ENCODE measurements around the gene PURA.

PURA gene

DNA sequence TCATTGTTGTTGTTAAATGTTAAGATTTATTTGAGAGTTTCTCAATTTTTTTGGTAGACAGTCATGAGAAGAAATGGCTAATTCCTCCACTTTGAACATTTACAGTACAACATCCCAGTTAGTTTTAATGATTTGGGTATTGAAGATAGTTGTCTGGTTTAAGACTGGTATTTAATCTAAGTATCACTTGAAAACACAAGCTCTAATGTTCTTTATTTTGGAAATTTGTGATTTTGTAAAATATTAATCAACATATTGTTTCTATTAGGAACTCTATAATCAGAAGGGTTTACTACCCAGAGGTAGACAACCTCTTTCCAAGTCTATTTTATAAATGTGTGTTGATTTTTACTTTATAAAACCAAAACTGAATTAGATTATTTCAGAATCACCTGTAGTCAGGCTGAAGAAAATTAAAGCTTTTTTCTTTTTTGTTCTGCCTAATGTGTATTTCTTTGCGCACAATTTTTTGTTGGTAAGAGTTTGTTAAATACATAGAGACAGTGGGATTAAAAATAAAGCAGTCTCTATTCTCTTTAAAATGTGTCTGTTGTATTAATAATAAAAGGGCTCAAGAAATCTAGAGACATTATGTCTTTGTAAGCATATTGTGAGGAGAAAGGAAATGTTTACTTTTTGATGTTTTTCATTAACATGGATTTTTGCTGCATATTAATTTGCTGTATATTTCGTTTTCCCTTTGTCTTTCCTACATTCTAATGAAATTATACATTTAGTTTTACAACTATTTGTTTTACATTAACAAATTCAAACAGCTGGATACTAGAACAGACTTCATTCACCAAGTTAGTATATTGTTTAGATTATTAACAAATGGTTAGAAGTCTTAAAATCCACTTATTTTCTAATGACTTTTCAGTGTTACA is 3.9 kb upstream of the PURA start:
- no peaks in the 10 kb centered on the region for H3K9me3 ChIP-seq (ENCODE audit: insufficient read depth, low read length)
- H3K79me2 ChIP-seq (ENCODE audit: insufficient read depth, low read length) = peaks cover 47% of the 10 kb centered on the region
- no peak overlapping the region for H3K9ac ChIP-seq (ENCODE audit: low read length)
- H3K4me3 ChIP-seq (ENCODE audit: insufficient read depth, low read length, poor library complexity, severe bottlenecking) = no peak overlapping the region
- H3K9me2 ChIP-seq (replicated peaks; ENCODE audit: insufficient read depth, low read length) = no peaks in the 10 kb centered on the region
- peak overlapping the region; percentile 97 for H3K4me2 ChIP-seq (ENCODE audit: low read depth, low read length, poor library complexity, severe bottlenecking)
- no peak overlapping the region for H2AFZ ChIP-seq (ENCODE audit: low read depth, low read length, severe bottlenecking)
- no peak for TF ChIP-seq EZH2phosphoT487 (conservative IDR thresholded peaks at IDR 0.05; ENCODE audit: low read length)
- TF ChIP-seq, protein P1, sequence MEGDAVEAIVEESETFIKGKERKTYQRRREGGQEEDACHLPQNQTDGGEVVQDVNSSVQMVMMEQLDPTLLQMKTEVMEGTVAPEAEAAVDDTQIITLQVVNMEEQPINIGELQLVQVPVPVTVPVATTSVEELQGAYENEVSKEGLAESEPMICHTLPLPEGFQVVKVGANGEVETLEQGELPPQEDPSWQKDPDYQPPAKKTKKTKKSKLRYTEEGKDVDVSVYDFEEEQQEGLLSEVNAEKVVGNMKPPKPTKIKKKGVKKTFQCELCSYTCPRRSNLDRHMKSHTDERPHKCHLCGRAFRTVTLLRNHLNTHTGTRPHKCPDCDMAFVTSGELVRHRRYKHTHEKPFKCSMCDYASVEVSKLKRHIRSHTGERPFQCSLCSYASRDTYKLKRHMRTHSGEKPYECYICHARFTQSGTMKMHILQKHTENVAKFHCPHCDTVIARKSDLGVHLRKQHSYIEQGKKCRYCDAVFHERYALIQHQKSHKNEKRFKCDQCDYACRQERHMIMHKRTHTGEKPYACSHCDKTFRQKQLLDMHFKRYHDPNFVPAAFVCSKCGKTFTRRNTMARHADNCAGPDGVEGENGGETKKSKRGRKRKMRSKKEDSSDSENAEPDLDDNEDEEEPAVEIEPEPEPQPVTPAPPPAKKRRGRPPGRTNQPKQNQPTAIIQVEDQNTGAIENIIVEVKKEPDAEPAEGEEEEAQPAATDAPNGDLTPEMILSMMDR (IDR thresholded peaks at IDR 0.05; ENCODE audit: insufficient read depth, low read length, poor library complexity, severe bottlenecking) = no peak
- H4K20me1 ChIP-seq (ENCODE audit: low read depth, low read length) = peaks cover 18% of the 10 kb centered on the region
- H3K27ac ChIP-seq (ENCODE audit: low read depth, low read length) = no peak overlapping the region
- no peaks in the 10 kb centered on the region; the same call in 1 of the 2 replicates for H3K36me3 ChIP-seq (ENCODE audit: low read length)
- H3F3A ChIP-seq (ENCODE audit: insufficient read depth) = peaks cover 33% of the 10 kb centered on the region
- H3K27me3 ChIP-seq (ENCODE audit: low read length) = no peaks in the 10 kb centered on the region

DNA sequence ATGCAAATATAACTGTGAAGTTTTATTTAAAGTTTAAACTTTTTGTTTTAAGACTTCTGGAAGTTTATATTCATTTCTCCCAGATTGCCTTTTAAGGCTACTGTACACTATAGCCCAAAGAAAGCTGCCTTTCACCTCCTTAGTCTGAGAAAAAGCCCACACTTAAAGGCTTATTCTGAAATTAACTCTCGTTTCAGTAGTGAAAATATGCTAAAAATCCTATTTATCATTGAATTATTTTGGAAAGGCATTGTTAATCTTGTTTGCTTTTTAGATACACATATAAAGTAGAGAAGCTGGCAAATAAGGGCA is 3.3 kb upstream of the PURA start:
- Histone ChIP-seq H3K9ac (ENCODE audit: low read length) (no peak overlapping the region), H3K79me2 (ENCODE audit: insufficient read depth, low read length) (peaks cover 52% of the 10 kb centered on the region)

DNA sequence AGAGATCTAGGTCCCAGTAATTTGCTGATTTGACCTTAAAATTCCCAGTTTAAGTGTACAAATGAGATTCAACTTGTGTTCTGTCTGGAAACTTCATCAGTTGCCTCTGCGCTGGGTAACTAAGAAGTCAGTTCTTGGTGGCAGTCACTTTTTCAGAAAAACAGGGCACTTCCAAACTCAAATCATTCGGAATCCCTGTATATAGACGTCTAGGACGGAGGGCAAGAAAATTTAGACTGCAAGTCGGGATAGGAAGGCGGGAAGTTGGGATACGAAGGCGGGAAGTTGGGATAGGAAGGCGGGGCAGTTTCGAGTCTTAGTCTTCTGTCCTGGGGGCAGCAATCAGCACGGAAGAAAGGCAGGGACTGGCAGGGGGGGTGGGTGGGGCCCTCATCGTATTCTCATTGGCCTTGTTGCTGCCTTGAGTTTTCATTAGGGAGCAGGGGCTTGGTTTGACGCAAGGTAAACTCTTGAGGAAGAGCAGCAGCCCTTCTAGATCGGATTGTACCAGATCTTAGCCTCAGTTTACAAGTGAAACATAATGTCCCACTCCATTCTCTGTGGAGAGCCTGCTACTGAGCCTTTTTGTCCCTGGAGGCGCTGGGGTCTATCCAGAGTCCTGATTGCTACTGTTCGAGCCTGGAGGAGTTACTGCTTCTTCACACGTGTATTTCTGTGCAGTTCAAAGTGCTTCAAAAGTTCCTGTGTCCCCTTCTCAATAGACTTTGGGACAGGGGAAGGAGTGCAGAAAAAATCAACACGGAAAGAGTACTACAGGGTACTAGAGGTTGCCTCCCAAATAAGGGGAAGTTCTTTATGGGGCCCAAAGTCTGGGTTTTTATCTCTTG is 2.7 kb upstream of the PURA start:
- Histone ChIP-seq H3K9me3 (ENCODE audit: insufficient read depth, low read length) (no peaks in the 10 kb centered on the region), H3K9me2 (replicated peaks; ENCODE audit: insufficient read depth, low read length) (no peaks in the 10 kb centered on the region), H3K9ac (ENCODE audit: low read length) (no peak overlapping the region), H2AFZ (ENCODE audit: low read depth, low read length, severe bottlenecking) (no peak overlapping the region), H3K27ac (ENCODE audit: low read depth, low read length) (no peak overlapping the region), H3F3A (ENCODE audit: insufficient read depth) (peaks cover 45% of the 10 kb centered on the region), H3K79me2 (ENCODE audit: insufficient read depth, low read length) (peaks cover 59% of the 10 kb centered on the region), H3K4me2 (ENCODE audit: low read depth, low read length, poor library complexity, severe bottlenecking) (no peak overlapping the region), H4K20me1 (ENCODE audit: low read depth, low read length) (peaks cover 30% of the 10 kb centered on the region), H3K4me3 (ENCODE audit: insufficient read depth, low read length, poor library complexity, severe bottlenecking) (no peak overlapping the region), H3K36me3 (ENCODE audit: low read length) (peaks cover 7% of the 10 kb centered on the region), H3K27me3 (ENCODE audit: low read length) (no peaks in the 10 kb centered on the region)
- TF ChIP-seq EZH2phosphoT487 (conservative IDR thresholded peaks at IDR 0.05; ENCODE audit: low read length) = no peak
- TF ChIP-seq, protein P1 (IDR thresholded peaks at IDR 0.05; ENCODE audit: insufficient read depth, low read length, poor library complexity, severe bottlenecking) = no peak

More for the DNA sequence above, 3.3 kb upstream of the PURA start:
- Histone ChIP-seq H3K9me2 (replicated peaks; ENCODE audit: insufficient read depth, low read length) (no peaks in the 10 kb centered on the region), H3K9me3 (ENCODE audit: insufficient read depth, low read length) (no peaks in the 10 kb centered on the region), H3F3A (ENCODE audit: insufficient read depth) (peaks cover 39% of the 10 kb centered on the region), H3K27ac (ENCODE audit: low read depth, low read length) (no peak overlapping the region), H3K4me2 (ENCODE audit: low read depth, low read length, poor library complexity, severe bottlenecking) (no peak overlapping the region), H3K27me3 (ENCODE audit: low read length) (no peaks in the 10 kb centered on the region), H2AFZ (ENCODE audit: low read depth, low read length, severe bottlenecking) (no peak overlapping the region), H3K36me3 (ENCODE audit: low read length) (peaks cover 5% of the 10 kb centered on the region), H4K20me1 (ENCODE audit: low read depth, low read length) (peaks cover 24% of the 10 kb centered on the region), H3K4me3 (ENCODE audit: insufficient read depth, low read length, poor library complexity, severe bottlenecking) (no peak overlapping the region)
- no peak for TF ChIP-seq EZH2phosphoT487 (conservative IDR thresholded peaks at IDR 0.05; ENCODE audit: low read length)
- TF ChIP-seq, protein P1 (IDR thresholded peaks at IDR 0.05; ENCODE audit: insufficient read depth, low read length, poor library complexity, severe bottlenecking) = no peak

All from SU-DHL-6 (cell line).